ENCODE measurements around the gene HEATR1. TPM values are rescaled to one million over a fixed set of nuclear protein-coding genes. Genes with fewer than 3 reads are reported as not detected.

HEATR1 gene
- total RNA-seq, 2 donors from 2014 or later = 15.3 to 26.6 TPM

GRCh38 chr1:236561976-236562375, 42.3 kb downstream of the HEATR1 start:
- Histone ChIP-seq H3K9me3 (no peaks in the 10 kb centered on the region), H3K36me3 (no peaks in the 10 kb centered on the region), H3K27me3 (no peaks in the 10 kb centered on the region), H3K27ac (peak overlapping the region; percentile 23), H3K9ac (ENCODE audit: low read depth in 2 of 2, low read length in 2 of 2) (no peak overlapping the region), H3K4me3 (no peak overlapping the region), H3K4me1 (no peaks in the 10 kb centered on the region)
- intact Hi-C loops (cut with DNase I) = no loop called here
- DNase-seq = no peak
- no peak for TF ChIP-seq CTCF (IDR thresholded peaks at IDR 0.05)

GRCh38 chr1:236560213-236560771, 44.0 kb downstream of the HEATR1 start:
- intact Hi-C loops (cut with DNase I) = no loop called here
- no peak overlapping the region for H3K27ac ChIP-seq
- no peak overlapping the region for H3K9ac ChIP-seq (ENCODE audit: low read depth in 2 of 2, low read length in 2 of 2)
- H3K36me3 ChIP-seq = peaks cover under 1% of the 10 kb centered on the region
- H3K27me3 ChIP-seq = no peaks in the 10 kb centered on the region
- H3K4me1 ChIP-seq = no peaks in the 10 kb centered on the region
- no peak for TF ChIP-seq CTCF (IDR thresholded peaks at IDR 0.05)
- DNase-seq = no peak
- H3K9me3 ChIP-seq = no peaks in the 10 kb centered on the region
- no peak overlapping the region for H3K4me3 ChIP-seq

- no peak for TF ChIP-seq CTCF (IDR thresholded peaks at IDR 0.05)
- Histone ChIP-seq H3K27ac (no peak overlapping the region), H3K4me3 (no peak overlapping the region), H3K27me3 (no peaks in the 10 kb centered on the region), H3K4me1 (no peaks in the 10 kb centered on the region), H3K36me3 (peaks cover 7% of the 10 kb centered on the region), H3K9me3 (no peaks in the 10 kb centered on the region), H3K9ac (ENCODE audit: low read depth in 2 of 2, low read length in 2 of 2) (no peak overlapping the region)
- intact Hi-C loops (cut with DNase I) = no loop called here
- no peak for DNase-seq
Observed at GRCh38 chr1:236558846-236559245, 45.5 kb downstream of the HEATR1 start.

GRCh38 chr1:236558081-236558480, 46.2 kb downstream of the HEATR1 start:
- Histone ChIP-seq H3K4me3 (no peak overlapping the region), H3K36me3 (peaks cover 12% of the 10 kb centered on the region), H3K9me3 (no peaks in the 10 kb centered on the region), H3K4me1 (no peaks in the 10 kb centered on the region), H3K9ac (ENCODE audit: low read depth in 2 of 2, low read length in 2 of 2) (no peak overlapping the region), H3K27ac (no peak overlapping the region), H3K27me3 (no peaks in the 10 kb centered on the region)
- TF ChIP-seq CTCF (IDR thresholded peaks at IDR 0.05) = no peak
- intact Hi-C loops (cut with DNase I) = no loop called here
- no peak for DNase-seq

- no peak for DNase-seq
- intact Hi-C loops (cut with DNase I) = no loop called here
- no peak for TF ChIP-seq CTCF (IDR thresholded peaks at IDR 0.05)
- no peaks in the 10 kb centered on the region for H3K4me1 ChIP-seq
- H3K9ac ChIP-seq (ENCODE audit: low read depth in 2 of 2, low read length in 2 of 2) = no peak overlapping the region
- H3K27ac ChIP-seq = no peak overlapping the region
- peaks cover 13% of the 10 kb centered on the region for H3K36me3 ChIP-seq
- no peaks in the 10 kb centered on the region for H3K9me3 ChIP-seq
- H3K4me3 ChIP-seq = no peak overlapping the region
- H3K27me3 ChIP-seq = no peaks in the 10 kb centered on the region
Observed at GRCh38 chr1:236556606-236557005, 47.7 kb downstream of the HEATR1 start.

All from colonic mucosa (tissue), 4 donors.